ENCODE measurements around the gene STAB1.
"Not testable (repeated sequence)": the region's sequence is repeated elsewhere in the genome, so short reads cannot be mapped to it uniquely, and the experiment has no call there.

Gene STAB1

GRCh38 chr3:52524752-52525679, 29.9 kb downstream of the STAB1 start:
- DNase-seq (ENCODE audit: low spot score) = no peak

GRCh38 chr3:52525680-52526561, 30.8 kb downstream of the STAB1 start:
- DNase-seq (ENCODE audit: low spot score) = no peak

DNA sequence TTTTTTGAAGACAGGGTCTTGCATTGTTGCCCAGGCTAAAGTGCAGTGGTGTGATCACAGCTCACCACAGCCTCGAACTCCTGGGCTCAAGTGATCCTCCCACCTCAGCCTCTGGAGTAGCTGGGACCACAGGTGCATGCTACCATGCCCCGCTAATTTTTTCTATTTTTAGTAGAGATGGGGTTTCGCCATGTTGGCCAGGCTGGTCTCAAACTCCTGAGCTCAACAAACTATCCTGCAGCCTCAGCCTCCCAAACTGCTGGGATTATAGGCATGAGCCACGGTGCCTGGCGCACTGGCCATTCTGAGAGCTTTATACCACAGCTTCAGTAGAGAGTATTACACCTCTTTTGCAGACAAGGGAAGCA, 31.5 kb downstream of the STAB1 start:
- not testable (repeated sequence) for DNase-seq (ENCODE audit: low spot score)

GRCh38 chr3:52527039-52527731, 32.0 kb downstream of the STAB1 start:
- DNase-seq (ENCODE audit: low spot score) = no peak

- DNase-seq (ENCODE audit: low spot score) = no peak
Observed at GRCh38 chr3:52527732-52528585, 32.8 kb downstream of the STAB1 start.

DNA sequence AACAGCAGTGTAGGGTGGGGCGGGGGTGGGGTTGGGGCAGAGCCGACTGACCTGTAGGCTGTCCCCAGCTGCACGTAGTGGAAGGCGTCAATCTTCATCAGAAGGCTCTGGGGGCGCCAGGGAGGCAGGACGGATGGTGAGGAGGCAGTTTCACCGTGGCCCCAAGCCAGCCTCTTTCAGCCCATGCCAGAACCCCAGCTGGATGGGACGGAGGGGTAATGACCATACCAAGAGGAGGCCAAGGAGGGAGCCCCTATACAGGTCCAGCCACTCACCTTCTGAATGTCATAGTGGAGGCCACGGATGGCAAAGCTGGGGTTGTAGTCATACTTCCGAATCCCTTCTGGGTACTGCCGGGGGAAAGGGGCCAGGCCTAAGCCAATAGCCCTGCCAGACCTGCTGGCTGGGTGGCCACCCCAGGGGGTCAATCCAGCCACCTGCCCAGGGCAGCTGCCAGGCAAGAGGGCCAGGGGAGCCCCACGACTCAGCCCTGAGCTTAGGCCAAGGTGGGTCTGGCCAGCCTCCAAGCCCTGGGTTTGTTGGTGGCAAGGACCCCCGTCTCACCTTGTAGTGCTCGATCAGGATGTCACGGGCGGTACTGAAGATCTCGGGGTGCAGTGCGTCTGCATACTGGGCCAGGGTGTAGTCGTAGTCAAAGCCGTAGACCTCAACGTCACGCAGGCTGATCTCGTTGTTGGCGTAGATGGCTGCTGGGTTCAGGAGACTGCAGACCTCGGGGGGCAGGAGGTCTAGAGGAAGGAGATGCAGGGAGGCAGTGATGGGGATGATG, 33.6 kb downstream of the STAB1 start:
- no peak for DNase-seq (ENCODE audit: low spot score)

- DNase-seq (ENCODE audit: low spot score) = no peak
Observed at GRCh38 chr3:52529376-52530333, 34.5 kb downstream of the STAB1 start.

GRCh38 chr3:52530918-52531826, 36.0 kb downstream of the STAB1 start:
- no peak for DNase-seq (ENCODE audit: low spot score)

DNA sequence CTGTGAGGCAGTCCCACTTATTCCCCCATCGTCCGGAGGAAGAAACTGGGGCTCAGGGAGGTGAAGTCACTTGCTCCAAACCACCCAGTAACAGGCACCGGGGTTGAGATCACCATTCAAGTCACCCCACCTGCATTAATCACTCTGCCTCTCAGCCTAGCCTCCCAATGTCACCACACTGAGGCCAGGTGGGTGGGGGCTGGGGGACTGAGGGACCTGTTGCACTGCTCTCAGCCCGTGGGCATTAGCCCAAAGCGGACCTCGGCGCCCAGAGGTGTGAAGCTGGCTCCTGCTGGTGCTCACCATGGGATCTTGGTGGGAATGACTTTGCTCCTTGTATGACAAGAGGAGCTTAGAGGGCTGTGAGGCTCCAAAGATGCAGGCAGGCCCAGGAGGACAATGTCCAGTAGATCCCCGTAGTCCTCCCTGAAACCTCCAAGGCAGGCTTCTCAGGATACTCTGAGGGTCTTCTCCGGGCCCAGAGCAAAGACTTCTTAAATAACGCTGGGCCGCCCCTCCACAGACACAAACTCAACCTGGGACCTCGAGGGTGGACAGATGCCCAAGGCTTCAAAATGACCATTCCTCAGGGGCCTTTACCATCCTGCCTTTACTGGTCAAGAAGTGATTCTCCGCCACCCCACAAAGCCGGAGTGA, 36.9 kb downstream of the STAB1 start:
- DNase-seq (ENCODE audit: low spot score) = no peak

DNA sequence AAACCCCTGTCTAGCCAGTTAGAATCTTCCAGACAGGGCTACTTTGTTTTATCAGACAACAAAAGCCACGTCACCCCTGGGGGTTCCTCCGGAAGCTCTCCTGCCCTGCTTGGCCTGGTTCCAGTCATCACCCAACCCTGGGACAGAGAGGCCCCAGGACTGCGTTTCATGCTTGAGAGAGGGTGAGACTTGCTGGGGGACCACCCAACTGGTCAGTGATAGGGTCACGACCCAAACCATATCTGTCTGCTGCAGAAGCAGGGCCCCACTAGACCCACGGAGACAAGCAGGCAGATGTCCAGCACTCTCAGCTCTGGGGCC, 37.3 kb downstream of the STAB1 start:
- DNase-seq (ENCODE audit: low spot score) = no peak

DNA sequence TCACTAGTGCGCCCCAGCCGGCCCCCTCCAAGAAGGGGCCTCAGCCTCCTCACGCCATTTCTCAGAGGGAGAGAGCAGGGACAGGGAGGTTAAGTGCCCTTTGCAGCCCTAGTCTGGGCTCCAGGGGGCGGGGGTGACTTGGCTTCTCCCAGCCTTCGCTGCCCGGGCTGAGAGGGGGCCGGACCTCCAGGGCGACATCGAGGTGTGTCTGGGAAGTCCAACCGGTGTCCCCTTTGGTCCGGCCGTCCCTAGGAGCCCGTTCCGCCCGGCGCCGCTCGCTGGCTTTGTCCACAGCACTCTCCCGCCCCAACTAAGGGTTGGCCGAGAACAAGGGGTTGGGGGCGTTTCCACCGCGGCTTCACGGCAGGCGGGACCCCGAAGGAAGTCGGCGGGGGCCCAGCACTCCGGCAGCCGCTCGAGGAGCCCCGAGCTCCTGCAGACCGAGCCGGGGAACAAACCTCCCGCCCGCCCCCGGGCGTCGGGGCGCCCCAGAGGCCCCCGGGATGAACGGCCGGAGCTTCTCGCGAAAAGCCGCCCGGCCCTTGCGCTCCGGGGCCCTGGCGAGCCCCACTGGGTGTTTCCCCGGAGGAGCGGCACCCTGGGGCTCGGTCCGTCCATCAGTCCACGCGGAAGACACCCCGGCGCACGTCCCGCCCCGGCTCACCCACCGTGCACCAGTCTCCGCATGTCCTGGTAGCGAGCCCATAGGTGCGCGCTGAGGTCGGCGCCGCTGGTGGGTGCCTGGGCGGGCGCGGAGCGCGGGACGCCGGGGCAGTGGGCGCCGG, 37.9 kb downstream of the STAB1 start:
- no peak for DNase-seq (ENCODE audit: low spot score)

DNA sequence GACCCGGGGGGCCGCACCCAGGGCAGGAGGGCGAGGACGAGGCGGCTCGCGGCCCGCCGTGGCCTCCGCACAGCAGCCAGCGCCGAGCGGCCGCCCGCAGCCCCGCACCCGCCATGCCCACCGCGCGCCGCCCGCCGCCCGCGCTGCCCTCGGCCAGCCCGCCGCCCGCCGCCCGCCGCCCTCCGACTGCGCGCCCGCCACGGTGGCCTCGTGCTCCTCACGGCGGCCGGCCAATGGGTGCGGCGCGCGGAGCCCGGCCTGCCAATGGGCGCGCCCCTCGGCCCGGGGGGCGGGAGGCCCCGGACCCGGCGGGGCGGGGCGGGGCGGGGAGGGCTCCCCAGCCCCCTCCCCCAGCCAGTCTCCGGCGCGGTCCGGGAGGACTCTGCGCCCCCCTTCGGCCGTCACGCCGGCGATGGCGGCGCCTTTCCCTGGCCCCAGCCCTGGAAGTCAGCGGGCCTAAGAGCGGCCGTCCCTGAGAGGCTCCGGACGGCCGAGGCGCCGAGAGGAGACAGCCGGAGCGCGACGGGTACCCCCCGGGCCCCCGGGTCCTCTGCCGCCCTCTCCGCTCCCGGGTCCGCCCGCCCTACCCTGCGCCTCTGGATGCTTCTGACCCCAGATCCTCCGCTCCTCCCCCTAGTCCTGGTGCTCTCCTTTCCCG, 38.6 kb downstream of the STAB1 start, which contains the start of gene NT5DC2:
NT5DC2 (minus strand) TSS at position 235 of the 658 bp plus-strand sequence; CDS start at position 115, 120 bp downstream.
- peak; percentile 59 for DNase-seq (ENCODE audit: low spot score)

DNA sequence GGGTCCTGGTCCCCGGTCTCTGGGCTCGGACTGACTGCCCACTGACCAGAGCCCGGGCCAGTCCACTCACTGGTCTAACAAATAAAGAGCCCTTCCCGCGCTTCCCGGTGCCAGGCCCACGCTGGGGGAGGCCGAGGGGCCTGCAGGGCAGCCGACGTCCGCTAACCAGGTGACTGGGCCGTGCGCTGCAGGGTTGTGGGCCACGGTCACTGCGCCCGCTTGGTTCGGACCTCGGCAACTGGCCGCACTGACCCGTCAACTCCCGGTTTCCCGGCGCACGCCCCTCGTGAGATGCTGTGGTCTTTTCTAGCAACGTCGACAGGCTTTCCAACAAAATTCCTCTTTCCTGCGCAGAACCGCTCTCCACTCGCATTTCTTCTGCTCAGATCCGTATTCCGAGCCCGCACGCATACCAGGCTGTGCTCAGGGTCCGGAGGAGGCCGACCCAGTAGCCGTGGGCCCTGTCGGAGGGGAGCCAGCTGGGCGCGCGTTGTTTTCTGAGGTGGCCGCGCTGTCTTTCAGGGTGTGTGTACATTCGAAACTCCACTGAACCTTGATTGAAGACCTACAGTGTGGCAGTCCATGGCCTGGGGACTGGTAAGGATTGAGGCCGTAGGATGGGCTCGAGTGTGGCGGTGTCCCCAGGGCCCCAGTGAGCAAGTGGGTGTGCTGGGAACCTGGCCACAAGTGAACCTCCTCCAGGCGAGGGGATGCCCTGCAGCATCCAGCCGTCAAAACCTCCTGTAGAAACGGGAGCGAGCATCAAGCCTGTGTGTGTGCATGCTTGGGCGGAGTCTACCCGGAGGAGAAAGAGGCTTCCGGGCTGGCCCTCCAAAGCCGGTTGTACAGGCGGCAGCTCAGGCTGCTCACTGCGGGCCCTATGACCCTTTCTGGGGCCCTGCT, 39.4 kb downstream of the STAB1 start:
- DNase-seq (ENCODE audit: low spot score) = no peak

DNA sequence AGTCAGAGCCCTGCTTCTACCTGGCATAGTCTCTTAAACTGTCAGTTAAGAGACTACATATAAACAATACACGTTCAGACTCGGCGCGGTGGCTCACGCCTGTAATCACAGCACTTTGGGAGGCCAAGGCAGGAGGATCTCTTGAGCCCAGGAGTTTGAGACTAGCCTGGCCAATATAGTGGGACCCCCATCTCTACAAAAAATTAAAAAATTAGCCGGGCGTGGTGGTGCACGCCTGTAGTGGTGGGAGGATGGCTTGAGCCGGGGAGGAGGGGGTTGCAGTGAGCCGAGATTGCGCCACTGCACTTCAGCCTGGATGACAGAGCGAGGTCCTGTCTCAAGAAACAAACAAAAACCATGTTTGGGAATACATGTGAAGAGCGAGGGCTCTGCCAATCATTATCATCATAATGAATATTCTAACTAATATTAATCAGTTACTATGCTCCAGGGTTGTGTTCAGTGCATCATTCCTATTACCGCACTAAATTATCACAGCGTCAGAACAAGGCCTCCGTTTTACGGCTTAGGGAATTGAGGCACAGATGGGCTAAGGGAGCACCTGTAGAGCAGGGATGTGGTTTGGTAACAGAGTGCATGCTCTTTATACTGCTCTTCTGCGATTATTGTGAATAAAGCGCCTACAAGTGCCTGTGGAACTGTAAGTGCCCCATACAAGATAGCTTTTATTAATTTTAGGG, 40.4 kb downstream of the STAB1 start:
- DNase-seq (ENCODE audit: low spot score) = no peak

DNA sequence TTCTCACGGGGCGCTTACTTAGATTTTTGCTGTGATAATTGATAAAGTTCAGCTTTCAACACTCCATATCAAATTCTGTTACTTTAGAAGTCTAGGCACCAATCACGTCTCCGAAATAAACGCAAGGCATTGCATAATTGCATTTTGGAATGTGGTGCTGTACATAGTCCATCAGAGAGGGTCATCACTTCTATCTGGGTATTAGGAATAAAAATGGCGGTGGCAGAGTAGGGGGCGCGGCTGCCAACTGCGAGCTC, 40.9 kb downstream of the STAB1 start:
- DNase-seq (ENCODE audit: low spot score) = no peak
